ENCODE measurements around the gene THRA. TPM values are rescaled to one million over a fixed set of nuclear protein-coding genes. Genes with fewer than 3 reads are reported as not detected.

THRA gene
- polyA plus RNA-seq, 1 of the 3 experiments (the other 2 are of a cell fraction): 23.1 TPM

- TF ChIP-seq GATA2 (CRISPR knock-in tag; IDR thresholded peaks at IDR 0.05) (no peak), TEAD4 (IDR thresholded peaks at IDR 0.05; ENCODE audit: borderline replicate concordance, insufficient read depth) (no peak), EZH2phosphoT487 (IDR thresholded peaks at IDR 0.05; ENCODE audit: borderline replicate concordance, low read depth) (no peak), TAF1 (IDR thresholded peaks at IDR 0.05; ENCODE audit: borderline replicate concordance, low read depth, low read length) (no peak), SMC3 (IDR thresholded peaks at IDR 0.05; ENCODE audit: low read depth, low read length) (no peak), CHD2 (IDR thresholded peaks at IDR 0.05; ENCODE audit: low read length, partially characterized antibody) (no peak), RAD21 (IDR thresholded peaks at IDR 0.05; ENCODE audit: low read length) (no peak), PBX3 (IDR thresholded peaks at IDR 0.05) (no peak), MXI1 (IDR thresholded peaks at IDR 0.05; ENCODE audit: low read depth, low read length) (no peak), NFIC (IDR thresholded peaks at IDR 0.05; ENCODE audit: borderline replicate concordance) (no peak), NRF1 (IDR thresholded peaks at IDR 0.05; ENCODE audit: low read depth, low read length) (no peak), ZBTB33 (IDR thresholded peaks at IDR 0.05; ENCODE audit: borderline replicate concordance, low read depth) (no peak), TCF12 (IDR thresholded peaks at IDR 0.05) (no peak), RCOR1 (IDR thresholded peaks at IDR 0.05; ENCODE audit: low read length) (no peak), USF1 (IDR thresholded peaks at IDR 0.05; ENCODE audit: borderline replicate concordance, low read depth) (no peak), POLR2AphosphoS5 (IDR thresholded peaks at IDR 0.05; ENCODE audit: low read depth, low read length) (no peak), ELF1 (IDR thresholded peaks at IDR 0.05) (no peak), MEF2A (IDR thresholded peaks at IDR 0.05; ENCODE audit: borderline replicate concordance, low read depth) (no peak)
- no peaks in the 10 kb centered on the region for H3K9me2 ChIP-seq
- peaks cover 23% of the 10 kb centered on the region for H3F3A ChIP-seq (replicated peaks; ENCODE audit: insufficient read depth)
- no peak overlapping the region for H3K27ac ChIP-seq (ENCODE audit: low read depth in 2 of 2, low read length in 1 of 2)
- H4K20me1 ChIP-seq (ENCODE audit: insufficient read depth): peaks cover 17% of the 10 kb centered on the region
- no peak overlapping the region for H3K4me3 ChIP-seq (ENCODE audit: low read depth in 2 of 2, low read length in 1 of 2)
- H3K4me2 ChIP-seq: no peak overlapping the region
- peaks cover 81% of the 10 kb centered on the region for H3K79me2 ChIP-seq (ENCODE audit: insufficient read depth)
- no peak overlapping the region for H3K9ac ChIP-seq
- no peaks in the 10 kb centered on the region for H3K27me3 ChIP-seq (ENCODE audit: insufficient read depth)
- no peak for DNase-seq
- CTCF ChIA-PET: interaction anchor here (1.6 to 2.5 kb wide), 2 partner anchors 10 to 65 kb away, joined by 3 to 9 read pairs; partner anchors contain the start of gene CASC3
- POLR2A ChIA-PET: no interaction called here
- no peak overlapping the region for H2AFZ ChIP-seq (ENCODE audit: low read depth)
- WGBS (ENCODE audit: low lambda C conversion rate): 93% methylated on average over 5 of the region's 5 CpGs
- no peaks in the 10 kb centered on the region for H3K9me3 ChIP-seq
- H3K36me3 ChIP-seq (replicated peaks in 1 of 2; ENCODE audit: control insufficient read depth in 1 of 2, insufficient read depth in 2 of 2, low read length in 1 of 2): peaks cover 68 to 73% of the 10 kb centered on the region in 2 experiments
- H3K4me1 ChIP-seq (ENCODE audit: control insufficient read depth in 1 of 2, insufficient read depth in 2 of 2, low read depth in 1 of 2, low read length in 1 of 2): peaks cover 0 to 4% of the 10 kb centered on the region in 2 experiments; a peak in 1 of 4 replicates
These were observed 66.7 kb downstream of the THRA start for GRCh38 chr17:40129498-40129897.

Data from SK-N-SH (cell line).